Measurements from ENCODE around the gene ASXL1.

DNA sequence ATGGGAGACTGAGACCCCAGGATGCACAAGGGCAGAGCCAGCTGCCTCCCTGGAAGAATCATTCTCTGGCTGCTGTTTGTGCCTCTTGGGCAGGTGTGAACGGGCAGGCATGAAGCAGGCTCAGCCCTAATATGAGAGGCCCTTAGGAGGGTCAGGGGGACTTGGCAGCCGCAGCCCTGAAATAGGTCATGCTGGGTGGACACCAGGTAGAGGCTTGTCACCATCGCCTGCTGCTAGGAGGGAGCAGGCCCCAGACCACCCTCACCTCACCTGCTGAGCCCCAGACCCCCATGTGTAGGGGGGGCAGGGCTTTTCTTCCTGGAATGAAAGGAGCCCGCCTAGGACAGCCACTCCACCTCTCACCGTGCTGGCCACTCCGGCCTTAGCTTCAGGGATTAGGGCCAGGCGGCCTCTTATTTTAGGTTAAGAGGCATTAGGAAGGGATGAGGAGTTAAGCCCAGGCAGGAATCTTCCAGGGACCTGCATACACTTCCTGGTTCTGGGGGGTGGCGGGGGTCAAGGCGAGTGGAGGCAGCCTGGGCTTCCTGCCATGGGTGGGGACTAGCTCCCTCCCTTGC is 92.4 kb downstream of the ASXL1 start:
- TF ChIP-seq, protein P1, sequence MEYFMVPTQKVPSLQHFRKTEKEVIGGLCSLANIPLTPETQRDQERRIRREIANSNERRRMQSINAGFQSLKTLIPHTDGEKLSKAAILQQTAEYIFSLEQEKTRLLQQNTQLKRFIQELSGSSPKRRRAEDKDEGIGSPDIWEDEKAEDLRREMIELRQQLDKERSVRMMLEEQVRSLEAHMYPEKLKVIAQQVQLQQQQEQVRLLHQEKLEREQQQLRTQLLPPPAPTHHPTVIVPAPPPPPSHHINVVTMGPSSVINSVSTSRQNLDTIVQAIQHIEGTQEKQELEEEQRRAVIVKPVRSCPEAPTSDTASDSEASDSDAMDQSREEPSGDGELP (CRISPR knock-in tag; IDR thresholded peaks at IDR 0.05; ENCODE audit: borderline replicate concordance), result no peak
- TF ChIP-seq MAZ (CRISPR knock-in tag; conservative IDR thresholded peaks at IDR 0.05 in 1 of 2, IDR thresholded peaks at IDR 0.05 in 1 of 2) (no peak), SPI1 (IDR thresholded peaks at IDR 0.05; ENCODE audit: borderline replicate concordance, low read depth, low read length) (no peak), CHD2 (IDR thresholded peaks at IDR 0.05; ENCODE audit: low read depth, low read length) (no peak), GTF2F1 (IDR thresholded peaks at IDR 0.05; ENCODE audit: low read depth, low read length) (no peak), SRSF9 (IDR thresholded peaks at IDR 0.05; ENCODE audit: borderline replicate concordance, low read depth, low read length) (no peak), HNRNPUL1 (IDR thresholded peaks at IDR 0.05; ENCODE audit: low read length) (no peak), ZKSCAN1 (IDR thresholded peaks at IDR 0.05; ENCODE audit: low read depth, low read length) (no peak), ZSCAN29 (IDR thresholded peaks at IDR 0.05) (no peak), PCBP1 (IDR thresholded peaks at IDR 0.05; ENCODE audit: low read depth, low read length, poor library complexity, severe bottlenecking) (no peak), CREB1 (IDR thresholded peaks at IDR 0.05) (no peak), CREB1 (CRISPR knock-in tag; IDR thresholded peaks at IDR 0.05) (no peak), POU5F1 (IDR thresholded peaks at IDR 0.05; ENCODE audit: borderline replicate concordance, low read depth, low read length, partially characterized antibody) (no peak)
- TF ChIP-seq, protein P2, sequence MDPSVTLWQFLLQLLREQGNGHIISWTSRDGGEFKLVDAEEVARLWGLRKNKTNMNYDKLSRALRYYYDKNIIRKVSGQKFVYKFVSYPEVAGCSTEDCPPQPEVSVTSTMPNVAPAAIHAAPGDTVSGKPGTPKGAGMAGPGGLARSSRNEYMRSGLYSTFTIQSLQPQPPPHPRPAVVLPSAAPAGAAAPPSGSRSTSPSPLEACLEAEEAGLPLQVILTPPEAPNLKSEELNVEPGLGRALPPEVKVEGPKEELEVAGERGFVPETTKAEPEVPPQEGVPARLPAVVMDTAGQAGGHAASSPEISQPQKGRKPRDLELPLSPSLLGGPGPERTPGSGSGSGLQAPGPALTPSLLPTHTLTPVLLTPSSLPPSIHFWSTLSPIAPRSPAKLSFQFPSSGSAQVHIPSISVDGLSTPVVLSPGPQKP (CRISPR knock-in tag; IDR thresholded peaks at IDR 0.05), result no peak
